PC-3 (cell line): ENCODE measurements around the gene FEM1A. TPM values are rescaled to one million over a fixed set of nuclear protein-coding genes. Genes with fewer than 3 reads are reported as not detected.

Source experiments
- ATAC-seq: fragments of 200-7000 bp; cut with Tn5 transposase; 2 replicates; pipeline ENCODE4 v1.9.1; 2020; ENCODE audit warnings: mild to moderate bottlenecking, moderate library complexity
- BruUV-seq: library from RNA; stranded (reverse); fragments of 400-500 nt; replicated peaks from 2 replicates; lab custom pipeline; 2021; lab: Mats Ljungman, UMichigan
- CTCF ChIA-PET: fragments of 300-600 bp; sonication (Branson Sonifier 250); formaldehyde crosslinking; loops from one replicate; lab custom pipeline; 2022; ENCODE audit warnings: antibody characterized with exemption; lab: Charles Lee
- POLR2A ChIA-PET: fragments of 300-600 bp; sonication (Branson Sonifier 250); formaldehyde crosslinking; loops from one replicate; lab custom pipeline; 2022; ENCODE audit warnings: antibody characterized with exemption; ENCODE audit not compliant: unreplicated experiment; lab: Charles Lee
- DNase-seq: peaks from one replicate; pipeline ENCODE4 v3.0.0-alpha.2; 2015
- H2AFZ ChIP-seq: fragments of 300-600 bp; sonication (generic); 2 replicates; pipeline ENCODE4 v1.6.0; 2016; ENCODE audit warnings: antibody characterized with exemption, low read length
- H3F3A ChIP-seq: fragments of 300-600 bp; sonication (generic); one replicate; pipeline ENCODE4 v1.6.0; 2017; ENCODE audit warnings: antibody characterized with exemption, low read length, control low read depth, mild to moderate bottlenecking; ENCODE audit not compliant: unreplicated experiment
- H3K27ac ChIP-seq: fragments of 300-600 bp; sonication (generic); 2 replicates; pipeline ENCODE4 v1.5.1; 2016; ENCODE audit warnings: mild to moderate bottlenecking, low read length
- H3K27me3 ChIP-seq: fragments of 300-600 bp; sonication (generic); 2 replicates; pipeline ENCODE4 v1.6.1; 2016; ENCODE audit warnings: low read length, mixed read lengths
- H3K36me3 ChIP-seq: fragments of 300-600 bp; sonication (generic); 2 replicates; pipeline ENCODE4 v1.6.1; 2016; ENCODE audit warnings: low read depth, mixed run types, low read length, mixed read lengths
- H3K4me1 ChIP-seq: fragments of 300-600 bp; sonication (generic); 2 replicates; pipeline ENCODE4 v1.5.1; 2016; ENCODE audit warnings: low read length; ENCODE audit not compliant: insufficient read depth
- H3K4me2 ChIP-seq: fragments of 300-600 bp; sonication (generic); 2 replicates; pipeline ENCODE4 v1.6.0; 2016; ENCODE audit warnings: low read length
- H3K4me3 ChIP-seq: fragments of 300-600 bp; sonication (generic); 2 replicates; pipeline ENCODE4 v1.5.1; 2016; ENCODE audit warnings: mild to moderate bottlenecking, low read length, mixed read lengths
- H3K79me2 ChIP-seq: fragments of 300-600 bp; sonication (generic); 2 replicates; pipeline ENCODE4 v1.6.1; 2017; ENCODE audit warnings: low read length, mixed read lengths
- H3K9ac ChIP-seq: fragments of 300-600 bp; sonication (generic); 2 replicates; pipeline ENCODE4 v1.6.0; 2016; ENCODE audit warnings: mild to moderate bottlenecking, low read length
- H3K9me2 ChIP-seq: fragments of 300-600 bp; sonication (generic); replicated peaks from 2 replicates; pipeline ENCODE4 v1.6.1; 2016; ENCODE audit warnings: mixed run types, low read length, mixed read lengths
- H3K9me3 ChIP-seq: fragments of 300-600 bp; sonication (generic); 2 replicates; pipeline ENCODE4 v1.6.1; 2016; ENCODE audit warnings: low read length, mixed read lengths
- H4K20me1 ChIP-seq: fragments of 300-600 bp; sonication (generic); 2 replicates; pipeline ENCODE4 v1.6.1; 2016; ENCODE audit warnings: low read length, mixed read lengths
- EZH2 ChIP-seq: fragments of 300-600 bp; sonication (generic); IDR thresholded peaks from one replicate; pipeline ENCODE4 v1.6.1; 2017; ENCODE audit warnings: antibody characterized with exemption, mild to moderate bottlenecking, low read length; ENCODE audit not compliant: unreplicated experiment
- EZH2phosphoT487 ChIP-seq: fragments of 300-600 bp; sonication (generic); IDR thresholded peaks from 2 replicates; pipeline ENCODE4 v1.6.1; 2018; ENCODE audit warnings: mild to moderate bottlenecking, antibody characterized with exemption, low read length, borderline replicate concordance
- intact Hi-C: fragments of 100-400 bp; cut with micrococcal nuclease; formaldehyde crosslinking; loops from 2 replicates; pipeline ENCODE4 v1.9.0; 2023
- total RNA-seq: library from RNA; depleted of rRNA; stranded (reverse); fragments of >200 nt; gene quantifications from 2 replicates; pipeline ENCODE4 v1.2.3, GENCODE V29; 2014
- TF ChIP-seq, protein P1 (sequence below): fragments of 300-600 bp; sonication (generic); conservative IDR thresholded peaks from 2 replicates; pipeline ENCODE4 v1.5.1; 2017; ENCODE audit warnings: antibody characterized with exemption, low read depth, mild to moderate bottlenecking, low read length

FEM1A gene
- total RNA-seq, 1 experiment from 2014 or later: 28.1 TPM

DNA sequence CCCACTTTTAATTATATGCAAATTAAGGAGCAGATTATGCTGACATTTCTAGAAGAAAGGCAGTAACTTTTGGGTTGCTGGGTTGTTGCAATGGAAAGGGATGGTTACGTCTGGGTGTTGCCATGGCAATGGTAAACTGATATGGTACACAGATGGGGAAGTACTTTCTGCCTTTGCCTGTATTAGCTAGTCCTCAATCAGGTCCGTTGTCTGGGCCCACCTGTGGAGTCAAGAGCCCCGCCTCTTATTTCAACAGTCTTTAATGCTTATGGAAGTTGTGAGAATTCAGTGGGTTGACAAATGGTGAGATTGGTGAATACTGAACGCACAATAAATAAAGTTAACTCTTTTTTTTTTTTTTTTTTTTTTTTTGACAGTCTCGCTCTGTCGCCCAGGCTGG is 37.3 kb upstream of the FEM1A start:
- intact Hi-C loops: no loop called here
- TF ChIP-seq, protein P1, sequence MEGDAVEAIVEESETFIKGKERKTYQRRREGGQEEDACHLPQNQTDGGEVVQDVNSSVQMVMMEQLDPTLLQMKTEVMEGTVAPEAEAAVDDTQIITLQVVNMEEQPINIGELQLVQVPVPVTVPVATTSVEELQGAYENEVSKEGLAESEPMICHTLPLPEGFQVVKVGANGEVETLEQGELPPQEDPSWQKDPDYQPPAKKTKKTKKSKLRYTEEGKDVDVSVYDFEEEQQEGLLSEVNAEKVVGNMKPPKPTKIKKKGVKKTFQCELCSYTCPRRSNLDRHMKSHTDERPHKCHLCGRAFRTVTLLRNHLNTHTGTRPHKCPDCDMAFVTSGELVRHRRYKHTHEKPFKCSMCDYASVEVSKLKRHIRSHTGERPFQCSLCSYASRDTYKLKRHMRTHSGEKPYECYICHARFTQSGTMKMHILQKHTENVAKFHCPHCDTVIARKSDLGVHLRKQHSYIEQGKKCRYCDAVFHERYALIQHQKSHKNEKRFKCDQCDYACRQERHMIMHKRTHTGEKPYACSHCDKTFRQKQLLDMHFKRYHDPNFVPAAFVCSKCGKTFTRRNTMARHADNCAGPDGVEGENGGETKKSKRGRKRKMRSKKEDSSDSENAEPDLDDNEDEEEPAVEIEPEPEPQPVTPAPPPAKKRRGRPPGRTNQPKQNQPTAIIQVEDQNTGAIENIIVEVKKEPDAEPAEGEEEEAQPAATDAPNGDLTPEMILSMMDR: no peak
- TF ChIP-seq EZH2phosphoT487 (no peak), EZH2 (no peak)
- no TSS peak for BruUV-seq
- Histone ChIP-seq H3K4me1 (no peaks in the 10 kb centered on the region), H3F3A (no peaks in the 10 kb centered on the region), H3K9me3 (no peaks in the 10 kb centered on the region), H3K79me2 (no peaks in the 10 kb centered on the region), H3K9ac (no peak overlapping the region), H2AFZ (no peak overlapping the region), H3K27me3 (no peaks in the 10 kb centered on the region), H3K36me3 (no peaks in the 10 kb centered on the region), H3K9me2 (no peaks in the 10 kb centered on the region), H4K20me1 (no peaks in the 10 kb centered on the region), H3K4me3 (no peak overlapping the region), H3K27ac (no peak overlapping the region), H3K4me2 (no peak overlapping the region)
- POLR2A ChIA-PET: no interaction called here
- ATAC-seq: no peak
- DNase-seq: no peak
- CTCF ChIA-PET: no interaction called here

DNA sequence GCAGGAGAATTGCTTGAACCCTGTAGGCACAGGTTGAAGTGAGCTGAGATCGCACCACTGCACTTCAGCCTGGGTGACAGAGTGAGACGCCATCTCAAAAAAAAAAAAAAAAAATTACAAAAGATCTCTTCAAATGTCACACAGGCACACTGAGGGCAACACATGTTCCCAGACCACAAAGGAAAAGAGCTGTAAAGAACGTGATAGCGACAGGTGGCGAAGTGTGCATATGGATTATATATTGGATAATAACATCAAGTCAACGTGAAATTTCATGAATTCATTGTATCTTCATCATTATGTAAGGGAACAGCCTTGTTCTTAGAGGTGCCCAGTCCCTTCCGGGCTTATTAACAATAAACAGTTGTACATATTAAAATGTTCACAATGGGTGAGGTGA is 36.1 kb upstream of the FEM1A start:
- Histone ChIP-seq H3K9me3 (no peaks in the 10 kb centered on the region), H3K27ac (no peak overlapping the region), H3K9me2 (no peaks in the 10 kb centered on the region), H4K20me1 (no peaks in the 10 kb centered on the region), H3K27me3 (no peaks in the 10 kb centered on the region), H3K4me1 (peaks cover 6% of the 10 kb centered on the region), H3K36me3 (no peaks in the 10 kb centered on the region), H3K9ac (no peak overlapping the region), H3F3A (no peaks in the 10 kb centered on the region), H3K4me2 (no peak overlapping the region), H3K4me3 (no peak overlapping the region), H3K79me2 (no peaks in the 10 kb centered on the region), H2AFZ (no peak overlapping the region)
- DNase-seq (no peak), ATAC-seq (no peak)
- ChIA-PET POLR2A (no interaction called here), CTCF (interaction anchor here (0.6 kb wide), 1 partner anchor 110 kb away, joined by 14 read pairs; no protein-coding TSS in a partner anchor)
- TF ChIP-seq, protein P1: no peak
- TF ChIP-seq EZH2 (no peak), EZH2phosphoT487 (no peak)
- intact Hi-C loops: no loop called here
- no TSS peak for BruUV-seq

DNA sequence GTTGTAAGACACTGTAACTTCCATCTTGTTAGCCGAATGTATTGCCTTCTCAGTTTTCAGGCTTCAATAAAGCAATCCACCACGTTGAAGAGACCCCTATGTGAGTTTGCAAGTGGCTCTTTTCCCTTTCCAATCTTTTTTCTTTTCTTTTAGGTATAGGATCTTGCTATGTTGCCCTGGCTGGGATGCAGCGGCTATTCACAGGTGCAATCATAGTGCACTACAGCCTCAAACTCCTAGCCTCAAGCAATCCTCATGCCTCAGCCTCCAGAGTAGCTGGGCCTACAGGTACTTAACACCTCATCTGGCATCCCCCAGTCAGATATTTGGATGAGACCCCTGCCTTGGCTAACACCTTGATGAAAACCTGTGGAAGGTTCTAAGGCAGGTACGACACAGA is 33.5 kb upstream of the FEM1A start:
- Histone ChIP-seq H3F3A (no peaks in the 10 kb centered on the region), H4K20me1 (no peaks in the 10 kb centered on the region), H3K36me3 (no peaks in the 10 kb centered on the region), H3K4me2 (no peak overlapping the region), H3K27ac (no peak overlapping the region), H3K27me3 (peaks cover 6% of the 10 kb centered on the region; the same call in 1 of the 2 replicates), H3K4me1 (peaks cover 6% of the 10 kb centered on the region), H3K9me3 (no peaks in the 10 kb centered on the region), H3K4me3 (no peak overlapping the region), H3K79me2 (no peaks in the 10 kb centered on the region), H3K9ac (no peak overlapping the region), H3K9me2 (no peaks in the 10 kb centered on the region), H2AFZ (no peak overlapping the region)
- TF ChIP-seq EZH2phosphoT487: no peak
- TF ChIP-seq, protein P1: no peak
- TF ChIP-seq EZH2: no peak
- ATAC-seq (no peak), DNase-seq (no peak)
- intact Hi-C loops: no loop called here
- ChIA-PET CTCF (no interaction called here), POLR2A (no interaction called here)
- no TSS peak for BruUV-seq
